Gastroesophageal sphincter (tissue), 4 donors: ENCODE results near the gene CAPZB. TPM values are rescaled to one million over a fixed set of nuclear protein-coding genes. Genes with fewer than 3 reads are reported as not detected.

Source experiments
- ATAC-seq: fragments of 150-250 bp; one replicate; pipeline ENCODE4 v1.9.1; 2016; ENCODE audit warnings: mild to moderate bottlenecking, moderate library complexity
- H3K27ac ChIP-seq, 4 donors: fragments of 200-600 bp; sonication (generic) in 3 of 4; 1 replicate in 3 of 4; 2 replicates in 1 of 4; pipeline ENCODE4 v1.5.1; 2016 to 2019
- H3K27me3 ChIP-seq: fragments of 200-600 bp; sonication (generic); one replicate; pipeline ENCODE4 v1.5.1; 2019
- H3K36me3 ChIP-seq, 2 donors: fragments of 200-600 bp; sonication (generic); one replicate each; pipeline ENCODE4 v1.5.1; 2019; ENCODE audit warnings: control low read depth in 1 of 2
- H3K4me1 ChIP-seq, 3 donors: fragments of 200-600 bp; sonication (generic); 1 replicate in 2 of 3; 2 replicates in 1 of 3; pipeline ENCODE4 v1.5.1; 2016 to 2019; ENCODE audit warnings: control low read depth in 2 of 3
- H3K4me3 ChIP-seq, 2 donors: fragments of 200-600 bp; sonication (generic); one replicate each; pipeline ENCODE4 v1.5.1; 2019; ENCODE audit warnings: mild to moderate bottlenecking in 1 of 2, moderate library complexity in 1 of 2
- H3K9me3 ChIP-seq, 3 donors: fragments of 200-600 bp; sonication (generic); one replicate each; pipeline ENCODE4 v1.5.1; 2017 to 2019; ENCODE audit warnings: control low read depth in 2 of 3
- CTCF ChIP-seq, 4 experiments: fragments of 200-600 bp in 2 of 4; fragments of 450-650 bp in 2 of 4; sonication (generic) in 1 of 4; IDR thresholded peaks; one replicate each; pipeline ENCODE4 v1.5.1; 2017 to 2019; ENCODE audit warnings: antibody characterized with exemption in 4 of 4, mild to moderate bottlenecking in 2 of 4, moderate library complexity in 2 of 4
- EP300 ChIP-seq: sonication (generic); formaldehyde crosslinking; IDR thresholded peaks from one replicate; pipeline ENCODE4 v1.6.1; 2017; ENCODE audit warnings: antibody characterized with exemption, mild to moderate bottlenecking
- POLR2A ChIP-seq, 2 donors: fragments of 450-650 bp; IDR thresholded peaks; one replicate each; pipeline ENCODE4 v1.6.1; 2017; ENCODE audit warnings: antibody characterized with exemption in 2 of 2, mild to moderate bottlenecking in 2 of 2, moderate library complexity in 1 of 2
- POLR2AphosphoS5 ChIP-seq: sonication (generic); formaldehyde crosslinking; IDR thresholded peaks from one replicate; pipeline ENCODE4 v1.6.1; 2017; ENCODE audit warnings: antibody characterized with exemption
- WGBS, 2 donors: methylation state at CpG; one replicate each; pipeline ENCODE4 v1.1.5; 2018; ENCODE audit warnings: low coverage in 1 of 2; 5-methylcytosine and 5-hydroxymethylcytosine counted together
- total RNA-seq, 4 donors: library from RNA; depleted of rRNA; stranded (reverse); fragments of >200 nt; gene quantifications; one replicate each; pipeline ENCODE4 v1.1.0, GENCODE V29; 2016

The CAPZB gene
- total RNA-seq, 4 donors from 2014 or later = 160 to 288 (median 184) TPM

DNA sequence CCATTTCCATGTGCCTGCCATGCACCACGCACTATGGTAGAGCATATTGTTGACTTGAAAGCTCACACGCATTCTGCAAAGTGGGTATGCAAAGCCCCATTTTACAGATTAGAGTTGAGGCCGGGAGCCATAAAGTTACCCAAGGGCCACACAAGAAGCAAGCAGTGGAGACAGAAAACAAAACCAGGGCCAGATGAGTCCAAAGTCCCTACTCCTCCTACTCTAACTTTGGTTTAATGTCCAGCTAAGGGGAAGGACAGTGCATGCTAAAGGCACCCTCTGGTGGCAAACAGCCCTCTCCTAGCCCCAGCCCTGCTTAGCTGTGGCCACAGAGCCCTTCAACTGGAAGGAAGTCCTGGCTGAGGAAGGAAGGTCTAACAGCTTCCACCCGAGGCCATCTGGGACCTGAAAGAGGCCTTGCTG is 98.3 kb downstream of the CAPZB start:
- H3K4me1 ChIP-seq = peaks cover 9 to 89% (median 44%) of the 10 kb centered on the region in 3 donors
- 81% methylated on average over 2 of the region's 4 CpGs; no CpG with 5 or more reads in 1 of the 2 donors for WGBS, 2 donors

DNA sequence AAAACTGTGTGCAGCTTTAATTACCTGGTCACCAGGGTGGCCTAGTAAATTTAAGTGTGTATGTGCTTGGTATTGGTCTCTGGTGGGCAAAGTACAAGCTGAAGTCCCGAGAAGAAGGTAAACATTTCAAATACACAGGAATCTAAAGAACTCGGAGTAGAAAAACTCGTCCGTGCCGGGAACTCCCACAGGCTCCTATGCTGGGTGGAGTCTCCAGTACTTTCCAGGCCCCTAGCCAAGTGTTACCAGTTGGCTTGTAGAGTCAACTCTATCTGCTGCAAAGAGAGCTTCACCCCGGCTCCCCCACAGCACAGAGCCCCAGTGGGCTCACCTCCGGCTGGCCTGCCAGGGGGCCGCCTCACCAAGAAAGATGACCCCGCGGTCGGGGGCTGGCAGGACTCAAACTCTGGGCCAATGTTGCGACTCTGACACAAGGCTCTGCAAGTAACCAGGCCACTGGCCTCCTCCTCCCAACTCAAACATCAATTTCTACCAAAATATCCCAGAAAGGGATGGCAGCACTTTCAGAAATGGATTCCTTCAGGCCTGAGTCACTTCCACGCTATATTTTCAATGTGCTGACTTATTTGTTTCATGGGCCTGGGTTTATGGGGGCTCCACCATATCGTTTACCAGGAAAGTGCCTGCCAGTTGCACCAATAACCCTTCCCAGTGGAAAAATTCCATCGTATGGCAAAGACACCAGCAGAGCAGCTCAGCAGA is 99.3 kb downstream of the CAPZB start:
- no peak for TF ChIP-seq POLR2A (IDR thresholded peaks at IDR 0.05)
- TF ChIP-seq CTCF (IDR thresholded peaks at IDR 0.05) = no peak
- TF ChIP-seq EP300 = no peak
- no peak for TF ChIP-seq POLR2AphosphoS5
- H3K36me3 ChIP-seq = peaks cover 0 to 40% of the 10 kb centered on the region in 2 donors
- peaks cover 6 to 82% (median 37%) of the 10 kb centered on the region in 3 donors for H3K4me1 ChIP-seq
- H3K4me3 ChIP-seq = peak overlapping the region in 1 of 2 donors; percentile 0
- ATAC-seq = peak; percentile 70
- 2 to 43% methylated on average over 2 to 5 of the region's 15 CpGs for WGBS, 2 donors
- H3K9me3 ChIP-seq = no peaks in the 10 kb centered on the region
- no peaks in the 10 kb centered on the region for H3K27me3 ChIP-seq
- H3K27ac ChIP-seq = peak overlapping the region in 3 of 4 donors; percentile 77 to 93 (median 87)

More for the DNA sequence above, 98.3 kb downstream of the CAPZB start:
- no peak for TF ChIP-seq POLR2AphosphoS5
- TF ChIP-seq EP300 = no peak
- TF ChIP-seq POLR2A (IDR thresholded peaks at IDR 0.05) = no peak
- no peak overlapping the region for H3K4me3 ChIP-seq
- H3K36me3 ChIP-seq = peaks cover 0 to 30% of the 10 kb centered on the region in 2 donors
- H3K27me3 ChIP-seq = no peaks in the 10 kb centered on the region
- H3K9me3 ChIP-seq = no peaks in the 10 kb centered on the region
- ATAC-seq = no peak
- peak overlapping the region in 3 of 4 donors; percentile 77 to 93 (median 87) for H3K27ac ChIP-seq

DNA sequence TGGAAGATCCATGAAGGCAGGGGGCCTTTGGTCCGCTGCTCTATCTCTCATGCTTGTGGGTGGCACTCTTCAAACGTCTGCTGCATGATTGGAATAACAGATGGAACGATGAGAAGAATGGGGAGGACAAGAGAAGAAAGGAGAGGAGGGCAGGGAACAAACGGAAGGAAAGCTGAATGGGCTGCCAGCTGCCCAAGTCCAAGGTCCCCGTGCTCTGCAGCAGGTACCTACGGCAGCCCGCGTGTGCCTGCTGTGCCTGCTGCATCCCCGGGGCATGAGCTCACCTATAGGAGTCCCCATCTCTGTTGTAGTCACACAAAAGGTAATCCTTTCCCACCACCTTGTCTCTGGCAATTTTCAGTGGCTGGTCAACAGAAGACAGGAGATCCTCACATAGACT is 100.1 kb downstream of the CAPZB start:
- H3K9me3 ChIP-seq = no peaks in the 10 kb centered on the region
- peaks cover 2 to 74% (median 33%) of the 10 kb centered on the region in 3 donors for H3K4me1 ChIP-seq
- TF ChIP-seq EP300 (no peak), CTCF (IDR thresholded peaks at IDR 0.05) (no peak), POLR2A (IDR thresholded peaks at IDR 0.05) (no peak), POLR2AphosphoS5 (no peak)
- no peak overlapping the region for H3K4me3 ChIP-seq
- 74 to 81% methylated on average over 8 to 9 of the region's 9 CpGs for WGBS, 2 donors
- H3K27me3 ChIP-seq = no peaks in the 10 kb centered on the region
- H3K36me3 ChIP-seq = peaks cover 0 to 48% of the 10 kb centered on the region in 2 donors
- ATAC-seq = no peak
- H3K27ac ChIP-seq = peak overlapping the region in 3 of 4 donors; percentile 77 to 93 (median 87)

DNA sequence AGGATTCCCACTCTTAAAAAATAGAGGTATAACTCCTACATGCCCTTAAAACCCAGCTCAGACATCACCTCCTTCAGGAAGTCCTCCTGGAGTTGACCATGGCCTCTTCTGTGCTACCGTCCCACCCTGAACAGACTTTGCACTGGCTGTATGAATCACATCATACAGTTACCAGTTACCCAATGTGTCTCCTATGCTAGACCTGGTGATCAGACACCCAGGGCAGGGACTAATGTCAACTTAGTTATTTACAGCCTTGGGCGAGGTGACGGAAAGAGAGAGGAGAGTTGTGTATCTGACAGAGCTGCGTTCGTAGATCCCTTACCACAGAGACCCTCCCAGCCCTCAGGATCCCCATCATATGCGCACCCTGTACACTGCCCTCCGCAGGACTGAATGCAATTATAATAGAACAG is 100.6 kb downstream of the CAPZB start:
- 92 to 100% methylated on average over 5 to 7 of the region's 7 CpGs for WGBS, 2 donors
- Histone ChIP-seq H3K4me3 (no peak overlapping the region), H3K27me3 (no peaks in the 10 kb centered on the region), H3K27ac (peak overlapping the region in 3 of 4 donors; percentile 32 to 93 (median 87)), H3K9me3 (no peaks in the 10 kb centered on the region), H3K4me1 (peaks cover 2 to 69% (median 29%) of the 10 kb centered on the region in 3 donors), H3K36me3 (peaks cover 0 to 52% of the 10 kb centered on the region in 2 donors)
- TF ChIP-seq POLR2A (IDR thresholded peaks at IDR 0.05) = no peak
- no peak for TF ChIP-seq EP300
- TF ChIP-seq POLR2AphosphoS5 = no peak
- TF ChIP-seq CTCF (IDR thresholded peaks at IDR 0.05) = no peak
- ATAC-seq = no peak

- ATAC-seq = no peak
- peak overlapping the region in 3 of 4 donors; percentile 32 to 93 (median 87) for H3K27ac ChIP-seq
- 31 to 44% methylated on average over 3 of the region's 4 CpGs for WGBS, 2 donors
Observed at GRCh38 chr1:19384113-19384512, 101.2 kb downstream of the CAPZB start.

More at GRCh38 chr1:19384113-19384512, 101.2 kb downstream of the CAPZB start:
- Histone ChIP-seq H3K4me1 (peaks cover 2 to 63% (median 28%) of the 10 kb centered on the region in 3 donors), H3K4me3 (no peak overlapping the region), H3K9me3 (no peaks in the 10 kb centered on the region), H3K36me3 (peaks cover 0 to 59% of the 10 kb centered on the region in 2 donors), H3K27me3 (no peaks in the 10 kb centered on the region)
- no peak for TF ChIP-seq EP300
- TF ChIP-seq POLR2AphosphoS5 = peak; percentile 51
